Stimulated activated CD4-positive, alpha-beta T cell treated with anti-CD3 and anti-CD28 coated beads, Interleukin-4, amount 100 ng/mL, for 24 hours (primary cell): Measurements from ENCODE around the gene IQCF6.
"Not testable (repeated sequence)": the region's sequence is repeated elsewhere in the genome, so short reads cannot be mapped to it uniquely, and the experiment has no call there.

Experiments
- DNase-seq: peaks from one replicate; pipeline ENCODE4 v3.0.0-alpha.2; 2020

The IQCF6 gene

DNA sequence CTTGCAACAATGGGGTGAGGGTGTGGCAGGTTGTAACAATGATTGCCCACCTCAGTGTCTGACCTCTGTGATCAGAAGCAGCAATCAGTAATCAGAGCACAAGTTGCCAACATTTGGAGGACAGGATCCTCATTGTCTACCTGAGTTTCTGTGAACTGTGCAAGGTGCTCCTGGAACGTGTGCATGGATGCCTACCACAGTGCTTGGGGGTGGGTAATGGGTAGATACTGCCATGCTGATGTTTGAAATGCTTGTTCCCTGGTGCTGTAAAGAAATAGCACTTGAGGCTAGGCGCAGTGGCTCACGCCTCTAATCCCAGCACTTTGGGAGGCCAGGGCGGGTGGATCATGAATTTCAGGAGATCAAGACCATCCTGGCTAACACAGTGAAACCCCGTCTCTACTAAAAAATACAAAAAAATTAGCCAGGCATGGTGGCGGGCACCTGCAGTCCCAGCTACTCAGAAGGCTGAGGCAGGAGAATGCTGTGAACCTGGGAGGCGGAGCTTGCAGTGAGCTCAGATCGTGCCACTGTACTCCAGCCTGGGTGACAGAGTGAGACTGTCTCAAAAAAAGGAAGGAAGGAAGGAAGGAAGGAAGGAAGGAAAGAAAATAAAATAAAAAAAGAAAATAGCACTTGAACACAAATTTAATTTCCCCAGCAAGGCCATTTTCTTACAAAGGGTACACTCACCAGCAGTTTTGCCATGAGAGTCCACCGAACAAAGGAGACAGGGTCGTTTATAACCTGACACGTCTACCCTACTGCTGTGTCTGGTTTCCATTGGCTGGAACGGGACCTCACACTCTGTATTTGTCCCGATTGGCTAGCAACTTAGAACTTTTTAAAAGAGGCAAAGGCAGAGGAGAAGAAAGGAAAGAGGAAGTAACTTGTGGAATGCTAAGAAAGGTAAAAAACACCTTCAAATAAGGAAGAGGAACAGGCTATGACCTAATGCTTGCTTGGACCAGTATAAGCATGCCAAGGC is 25.0 kb downstream of the IQCF6 start:
- DNase-seq = not testable (repeated sequence)

DNA sequence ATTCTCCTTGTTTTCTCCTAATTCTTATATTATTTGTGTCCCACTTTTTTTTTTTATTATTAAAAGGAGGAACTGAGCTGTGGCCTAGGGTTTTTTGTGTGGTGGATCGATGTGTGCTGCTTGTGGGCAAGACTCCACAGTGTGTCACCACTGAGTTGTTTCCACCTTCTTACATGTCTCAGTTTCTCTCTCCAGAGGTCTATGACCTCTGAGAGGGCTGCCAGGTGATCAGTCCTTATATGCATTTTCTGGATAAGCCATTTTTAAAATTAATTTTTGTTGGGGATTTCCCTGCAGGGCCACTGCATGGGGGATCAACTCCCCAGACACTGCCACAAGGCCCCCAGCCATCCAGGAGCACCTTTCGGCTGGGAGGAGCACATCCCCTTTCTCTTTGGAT is 27.8 kb downstream of the IQCF6 start:
- no peak for DNase-seq

DNA sequence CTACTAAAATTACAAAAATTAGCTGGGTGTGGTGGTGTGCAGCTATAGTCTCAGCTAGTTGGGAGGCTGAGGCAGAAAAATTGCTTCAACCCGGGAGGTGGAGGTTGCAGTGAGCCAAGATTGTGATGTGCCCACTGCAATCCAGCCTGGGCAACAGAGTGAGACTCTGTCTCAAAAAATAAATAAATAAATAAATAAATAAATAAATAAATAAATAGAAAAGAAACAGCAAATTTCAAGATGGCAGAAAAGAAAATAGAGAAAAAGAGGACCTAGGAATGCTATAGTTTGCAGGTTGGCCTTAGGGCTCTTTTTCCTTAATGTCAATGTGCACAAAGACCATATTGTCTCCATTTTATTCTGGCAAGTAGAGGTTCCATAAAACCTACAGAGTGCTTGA is 28.2 kb downstream of the IQCF6 start:
- DNase-seq = no peak

DNA sequence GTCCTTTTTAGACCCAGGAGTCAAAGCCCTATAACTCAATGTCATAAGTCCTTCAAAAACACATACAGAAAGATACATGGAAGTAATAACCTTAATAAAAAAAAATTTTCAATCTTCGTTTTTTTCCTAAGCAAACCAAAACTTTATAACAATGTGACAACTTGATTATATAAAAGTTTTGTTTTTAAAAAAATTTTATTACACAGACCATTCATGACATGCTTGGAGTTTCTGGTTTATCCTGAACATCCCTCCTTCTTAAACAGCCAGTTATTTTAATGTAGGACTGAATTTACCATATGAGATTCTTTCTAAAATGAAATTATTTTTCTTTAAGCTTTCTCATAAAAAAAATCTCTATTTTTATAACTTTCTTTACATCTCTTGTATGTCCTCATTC is 30.7 kb downstream of the IQCF6 start:
- no peak for DNase-seq

DNA sequence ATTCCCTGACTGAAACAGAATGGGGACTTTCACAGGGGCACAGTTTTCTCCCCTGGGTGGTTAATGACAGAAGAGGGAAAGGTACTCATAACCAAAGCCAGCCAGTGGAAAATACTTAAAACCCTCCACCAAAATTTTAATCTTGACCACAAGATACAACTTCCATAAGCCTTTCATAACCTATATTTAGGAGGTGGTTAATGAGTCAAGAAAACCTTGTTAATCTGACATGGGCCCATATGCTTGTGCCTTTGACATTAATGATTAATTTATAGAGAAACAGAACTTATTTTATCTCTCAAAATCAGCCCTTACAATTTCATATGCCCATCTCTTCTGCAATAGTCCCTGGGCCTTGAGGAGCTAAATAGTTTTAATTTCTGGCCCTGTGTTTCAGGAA is 31.2 kb downstream of the IQCF6 start:
- no peak for DNase-seq

DNA sequence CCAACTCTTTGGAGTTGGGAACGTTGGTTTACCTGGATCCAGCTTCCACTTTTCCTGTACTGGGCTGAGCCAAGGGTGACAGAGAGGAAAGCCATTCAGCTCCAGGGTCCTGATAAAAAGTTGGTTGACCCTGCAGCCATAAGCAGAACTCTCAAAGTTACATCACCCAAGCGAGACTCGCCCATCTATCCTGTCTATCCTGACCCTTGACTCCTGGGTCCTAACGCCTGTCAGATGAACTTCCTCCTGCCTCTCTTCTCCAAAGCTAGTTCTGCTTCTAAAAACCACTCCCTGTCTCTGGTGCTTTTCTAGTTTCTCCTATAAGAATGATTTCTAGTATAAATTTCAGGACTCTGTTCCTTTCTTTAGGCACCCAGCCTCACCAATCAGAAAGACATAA is 36.1 kb downstream of the IQCF6 start:
- DNase-seq = not testable (repeated sequence)

DNA sequence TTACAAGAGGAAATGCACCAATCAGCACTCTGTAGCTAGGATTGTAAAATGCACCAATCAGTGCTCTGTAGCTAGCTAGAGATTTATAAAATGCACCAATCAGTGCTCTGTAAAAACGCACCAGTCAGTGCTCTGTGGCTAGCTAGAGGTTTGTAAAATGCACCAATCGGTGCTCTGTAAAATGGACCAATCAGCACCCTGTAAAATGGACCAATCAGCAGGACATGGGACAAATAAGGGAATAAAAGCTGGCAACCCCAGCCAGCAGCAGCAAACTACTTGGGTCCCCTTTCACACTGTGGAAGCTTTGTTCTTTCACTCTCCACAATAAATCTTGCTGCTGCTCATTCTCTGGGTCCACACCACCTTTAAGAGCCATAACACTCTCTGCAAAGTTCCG is 36.7 kb downstream of the IQCF6 start:
- DNase-seq = not testable (repeated sequence)

DNA sequence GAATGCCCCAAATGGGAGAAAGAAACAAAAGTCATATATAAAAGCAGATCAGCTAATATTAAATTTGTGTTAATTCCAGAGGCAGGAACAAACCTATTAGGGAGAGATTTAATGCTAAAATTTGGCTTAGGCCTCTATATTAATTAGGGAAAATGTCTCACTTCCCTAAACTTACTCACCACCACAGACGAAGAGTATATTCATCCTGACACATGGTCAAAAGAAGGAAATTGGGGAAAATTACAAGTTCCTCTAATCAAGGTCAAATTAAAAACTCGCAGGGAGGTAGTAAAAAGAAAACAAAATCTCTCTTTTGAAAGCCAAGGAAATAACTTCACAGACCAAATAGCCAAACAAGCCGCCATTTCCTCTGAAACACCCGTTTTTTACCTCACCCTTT is 39.9 kb downstream of the IQCF6 start:
- DNase-seq = no peak

DNA sequence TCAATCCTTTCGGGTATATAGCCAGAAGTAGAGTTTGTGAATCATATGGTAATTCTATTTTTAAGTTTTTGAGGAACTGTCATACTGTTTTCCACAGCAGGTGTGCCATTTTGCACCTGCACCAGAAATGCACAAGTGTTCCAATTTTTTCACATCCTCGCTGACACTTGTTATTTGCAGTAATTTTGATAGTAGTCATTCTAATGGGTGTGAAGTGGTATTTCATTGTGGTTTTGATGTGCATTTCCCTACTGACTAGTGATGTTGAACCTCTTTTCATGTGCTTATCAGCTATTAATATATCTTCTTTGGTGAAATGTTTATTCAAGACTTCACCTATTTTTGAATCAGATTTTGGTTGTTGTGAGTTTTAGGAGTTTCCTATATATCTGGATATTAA is 43.1 kb downstream of the IQCF6 start:
- DNase-seq = no peak

DNA sequence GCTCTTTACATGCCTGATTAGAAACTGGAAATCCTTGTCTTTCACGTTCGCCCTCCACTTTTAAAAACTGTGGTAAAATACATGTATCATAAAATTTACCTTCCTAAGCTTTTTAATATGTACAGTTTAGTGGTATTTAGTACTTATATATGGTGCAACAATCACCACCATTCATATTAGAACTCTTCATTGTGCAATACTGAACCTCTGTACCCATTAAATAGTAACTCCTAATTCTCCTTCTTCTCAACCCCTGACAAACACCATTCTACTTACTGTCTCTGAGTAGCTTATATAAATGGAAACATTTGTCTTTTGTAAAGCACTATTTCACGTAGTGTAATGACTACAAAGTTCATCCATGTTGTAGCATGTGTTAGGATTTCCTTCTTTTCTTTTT is 44.0 kb downstream of the IQCF6 start:
- DNase-seq = no peak

DNA sequence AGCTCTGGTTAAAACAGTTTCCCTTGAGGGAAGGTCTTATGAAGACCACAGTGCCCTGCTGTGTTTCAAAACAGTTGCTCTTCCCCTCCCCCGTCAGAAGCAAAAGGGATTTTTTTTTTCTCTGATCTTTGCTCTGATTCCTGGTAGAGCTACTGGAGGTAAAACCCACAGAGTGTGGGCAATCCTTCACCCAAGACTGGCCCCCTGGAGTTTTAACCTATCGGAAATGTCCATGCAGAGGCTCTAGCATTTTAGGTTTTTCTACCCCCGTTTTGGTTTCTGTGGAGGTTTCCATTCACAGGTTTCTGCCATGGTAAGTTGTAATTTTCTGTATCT is 44.5 kb downstream of the IQCF6 start:
- DNase-seq = no peak

DNA sequence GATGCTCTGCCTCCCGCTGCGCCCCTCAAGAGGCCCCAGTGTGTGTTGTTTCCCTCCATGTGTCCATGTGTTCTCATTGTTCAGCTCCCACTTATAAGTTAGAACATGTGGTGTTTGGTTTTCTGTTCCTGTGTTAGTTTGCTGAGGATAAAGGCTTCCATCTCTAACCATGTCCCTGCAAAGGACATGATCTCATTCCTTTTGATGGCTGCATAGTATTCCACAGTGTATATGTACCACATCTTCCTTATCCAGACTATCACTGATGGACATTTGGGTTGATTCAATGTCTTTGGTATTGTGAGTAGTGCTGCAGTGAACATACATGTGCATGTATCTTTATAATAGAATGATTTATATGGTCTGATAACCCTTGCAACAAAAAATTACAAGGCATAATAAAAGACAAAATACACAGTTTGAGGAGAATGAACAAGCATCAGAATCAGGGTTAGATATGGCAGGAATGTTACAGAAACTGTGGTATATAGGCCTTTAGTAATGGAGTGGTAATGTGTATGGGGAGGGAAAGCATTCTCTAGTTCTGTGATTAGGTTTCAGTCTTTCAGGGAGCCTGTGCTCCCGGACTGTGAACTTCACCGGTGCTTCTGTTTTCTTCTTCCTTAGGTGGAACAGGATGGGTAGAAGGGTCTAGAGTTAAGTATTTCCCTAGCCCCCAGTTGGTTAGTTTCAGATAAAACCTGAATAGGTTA is 45.0 kb downstream of the IQCF6 start:
- no peak for DNase-seq

DNA sequence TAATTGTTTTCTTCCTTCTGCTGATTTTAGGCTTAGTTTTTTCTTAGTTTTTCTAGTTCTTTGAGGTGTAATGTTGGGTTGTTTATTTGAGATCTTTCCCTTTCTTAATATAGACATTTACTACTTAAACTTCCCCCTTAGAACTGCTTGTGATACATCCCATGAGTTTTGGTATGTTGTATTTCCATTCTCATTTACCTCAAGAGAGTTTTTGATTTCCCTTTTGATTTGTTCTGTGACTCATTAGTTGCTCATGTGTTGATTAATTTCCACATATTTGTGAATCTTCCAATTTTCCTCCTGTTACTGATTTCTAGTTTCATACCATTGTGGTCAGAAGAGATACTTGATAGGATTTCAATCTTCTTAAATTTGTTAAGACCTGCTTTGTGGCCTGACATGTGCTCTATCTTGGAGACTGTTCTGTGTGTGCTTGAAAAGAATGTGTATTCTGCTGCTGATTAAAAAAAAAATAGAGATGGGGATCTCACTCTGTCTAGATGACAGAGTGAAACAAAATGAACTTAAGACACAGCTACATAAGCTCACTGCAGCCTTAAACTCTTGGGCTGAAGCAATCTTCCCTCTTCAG is 49.9 kb downstream of the IQCF6 start:
- DNase-seq = no peak
